Astrocyte (in vitro differentiated cells and primary cell): ENCODE results near the gene TSNAX. TPM values are rescaled to one million over a fixed set of nuclear protein-coding genes. Genes with fewer than 3 reads are reported as not detected.

Experiments
- DNase-seq: peaks from one replicate; pipeline ENCODE4 v3.0.0-alpha.2; 2010; ENCODE audit warnings: low read depth
- FAIRE-seq: peaks from 2 replicates; lab custom pipeline; 2011; peaks lifted over from hg19 to GRCh38; lab: Jason Lieb, UNC
- H2AFZ ChIP-seq: 2 replicates; pipeline ENCODE4 v1.6.0; 2012; ENCODE audit warnings: low read depth, low read length, inconsistent platforms
- H3K27ac ChIP-seq: 2 replicates; pipeline ENCODE4 v1.5.1; 2011; ENCODE audit warnings: low read depth, low read length, inconsistent platforms
- H3K27me3 ChIP-seq: 2 replicates; pipeline ENCODE4 v1.6.0; 2011; ENCODE audit warnings: low read length, inconsistent platforms; ENCODE audit not compliant: insufficient read depth
- H3K36me3 ChIP-seq: 2 replicates; pipeline ENCODE4 v1.5.1; 2011; ENCODE audit warnings: low read length, inconsistent platforms; ENCODE audit not compliant: insufficient read depth
- H3K4me1 ChIP-seq: 2 replicates; pipeline ENCODE4 v1.5.1; 2011; ENCODE audit warnings: low read length, inconsistent platforms; ENCODE audit not compliant: insufficient read depth
- H3K4me2 ChIP-seq: 2 replicates; pipeline ENCODE4 v1.6.0; 2012; ENCODE audit warnings: low read length, inconsistent platforms
- H3K4me3 ChIP-seq: 2 replicates; pipeline ENCODE4 v1.5.1; 2011; ENCODE audit warnings: low read depth, mild to moderate bottlenecking, low read length, inconsistent platforms; ENCODE audit not compliant: insufficient read depth
- H3K79me2 ChIP-seq: 2 replicates; pipeline ENCODE4 v1.6.0; 2012; ENCODE audit warnings: mild to moderate bottlenecking, low read length, inconsistent platforms; ENCODE audit not compliant: insufficient read depth
- H3K9ac ChIP-seq: 2 replicates; pipeline ENCODE4 v1.6.0; 2012; ENCODE audit warnings: mild to moderate bottlenecking, low read length, inconsistent platforms
- H3K9me3 ChIP-seq: 2 replicates; pipeline ENCODE4 v1.5.1; 2012; ENCODE audit warnings: low read depth, mild to moderate bottlenecking, low read length, inconsistent platforms; ENCODE audit not compliant: insufficient read depth
- H4K20me1 ChIP-seq: 2 replicates; pipeline ENCODE4 v1.6.0; 2012; ENCODE audit warnings: low read length, inconsistent platforms; ENCODE audit not compliant: insufficient read depth
- H3K27ac Mint-ChIP-seq: one replicate; pipeline ENCODE4 v1.8.0; 2021; ENCODE audit warnings: mild to moderate bottlenecking, mixed read lengths; ENCODE audit not compliant: unreplicated experiment
- H3K27me3 Mint-ChIP-seq: one replicate; pipeline ENCODE4 v1.8.0; 2021; ENCODE audit warnings: low read depth, mixed read lengths; ENCODE audit not compliant: unreplicated experiment
- H3K36me3 Mint-ChIP-seq: one replicate; pipeline ENCODE4 v1.8.0; 2021; ENCODE audit warnings: low read depth, mixed read lengths; ENCODE audit not compliant: unreplicated experiment
- H3K4me1 Mint-ChIP-seq: one replicate; pipeline ENCODE4 v1.8.0; 2021; ENCODE audit warnings: low read depth, mixed read lengths; ENCODE audit not compliant: unreplicated experiment
- H3K4me3 Mint-ChIP-seq: one replicate; pipeline ENCODE4 v1.8.0; 2021; ENCODE audit warnings: mild to moderate bottlenecking, moderate library complexity, mixed read lengths; ENCODE audit not compliant: unreplicated experiment
- H3K9me3 Mint-ChIP-seq: one replicate; pipeline ENCODE4 v1.8.0; 2021; ENCODE audit warnings: mild to moderate bottlenecking, mixed read lengths; ENCODE audit not compliant: unreplicated experiment
- CTCF ChIP-seq: IDR thresholded peaks from 2 replicates; pipeline ENCODE4 v1.5.1; 2011; ENCODE audit warnings: low read depth, mild to moderate bottlenecking, inconsistent platforms, low read length, moderate library complexity; ENCODE audit not compliant: insufficient read depth
- EZH2 ChIP-seq: IDR thresholded peaks from 2 replicates; pipeline ENCODE4 v1.6.1; 2012; ENCODE audit warnings: mild to moderate bottlenecking, low read length, inconsistent platforms; ENCODE audit not compliant: insufficient read depth
- total RNA-seq: library from RNA; stranded (reverse); gene quantifications from 2 replicates; pipeline ENCODE4 v1.2.1, GENCODE V29; 2021

TSNAX gene
- total RNA-seq, 1 donor from 2014 or later, result 43.5 TPM

- H3K27ac Mint-ChIP-seq, result no peak overlapping the region
- no peak overlapping the region for H3K4me2 ChIP-seq
These were observed 20.8 kb upstream of the TSNAX start for GRCh38 chr1:231507476-231508355.

GRCh38 chr1:231508497-231508896 lies 20.0 kb upstream of the TSNAX start:
- Histone ChIP-seq H3K79me2 (no peaks in the 10 kb centered on the region), H3K4me2 (no peak overlapping the region), H3K4me1 (no peaks in the 10 kb centered on the region), H3K4me3 (no peak overlapping the region), H3K9me3 (no peaks in the 10 kb centered on the region), H3K27me3 (no peaks in the 10 kb centered on the region), H3K27ac (no peak overlapping the region), H3K36me3 (no peaks in the 10 kb centered on the region), H4K20me1 (no peaks in the 10 kb centered on the region), H3K9ac (no peak overlapping the region), H2AFZ (no peak overlapping the region)
- no peak for FAIRE-seq
- DNase-seq, result no peak
- Mint-ChIP-seq H3K27ac (peak overlapping the region; percentile 82), H3K4me3 (no peak overlapping the region), H3K4me1 (peaks cover 12% of the 10 kb centered on the region), H3K27me3 (no peaks in the 10 kb centered on the region), H3K36me3 (no peaks in the 10 kb centered on the region), H3K9me3 (no peaks in the 10 kb centered on the region)
- TF ChIP-seq EZH2 (no peak), CTCF (no peak)

More at GRCh38 chr1:231507476-231508355, 20.8 kb upstream of the TSNAX start:
- no peak for DNase-seq
- H3K9ac ChIP-seq, result no peak overlapping the region
- Mint-ChIP-seq H3K4me3 (no peak overlapping the region), H3K9me3 (no peaks in the 10 kb centered on the region), H3K4me1 (peaks cover 12% of the 10 kb centered on the region), H3K36me3 (no peaks in the 10 kb centered on the region), H3K27me3 (no peaks in the 10 kb centered on the region)
- H4K20me1 ChIP-seq, result no peaks in the 10 kb centered on the region
- H3K27ac ChIP-seq, result no peak overlapping the region
- H3K4me1 ChIP-seq, result no peaks in the 10 kb centered on the region
- no peak for TF ChIP-seq EZH2
- no peak for TF ChIP-seq CTCF
- H2AFZ ChIP-seq, result no peak overlapping the region
- H3K9me3 ChIP-seq, result no peaks in the 10 kb centered on the region
- no peaks in the 10 kb centered on the region for H3K36me3 ChIP-seq
- no peak overlapping the region for H3K4me3 ChIP-seq
- H3K27me3 ChIP-seq, result no peaks in the 10 kb centered on the region
- no peaks in the 10 kb centered on the region for H3K79me2 ChIP-seq
- FAIRE-seq, result no peak

- Mint-ChIP-seq H3K4me3 (no peak overlapping the region), H3K36me3 (no peaks in the 10 kb centered on the region), H3K4me1 (peaks cover 12% of the 10 kb centered on the region), H3K9me3 (no peaks in the 10 kb centered on the region), H3K27ac (no peak overlapping the region), H3K27me3 (no peaks in the 10 kb centered on the region)
- DNase-seq (no peak), FAIRE-seq (no peak)
- Histone ChIP-seq H2AFZ (no peak overlapping the region), H3K36me3 (no peaks in the 10 kb centered on the region), H3K27me3 (no peaks in the 10 kb centered on the region), H3K4me1 (no peaks in the 10 kb centered on the region), H3K27ac (no peak overlapping the region), H3K79me2 (no peaks in the 10 kb centered on the region), H3K4me2 (no peak overlapping the region), H3K9ac (no peak overlapping the region), H3K9me3 (no peaks in the 10 kb centered on the region), H3K4me3 (no peak overlapping the region), H4K20me1 (no peaks in the 10 kb centered on the region)
- no peak for TF ChIP-seq CTCF
- no peak for TF ChIP-seq EZH2
These were observed 19.5 kb upstream of the TSNAX start for GRCh38 chr1:231508941-231509340.
